Fibroblast of villous mesenchyme (primary cell): ENCODE measurements around the gene ADRB1. TPM values are rescaled to one million over a fixed set of nuclear protein-coding genes. Genes with fewer than 3 reads are reported as not detected.
A peak's percentile ranks its signal among the peaks of the same experiment; 100 is the strongest.

ENCODE experiments used
- DNase-seq: peaks from one replicate; pipeline ENCODE4 v3.0.0-alpha.2; 2010; ENCODE audit warnings: low read depth
- H3K4me3 ChIP-seq: 2 replicates; pipeline ENCODE4 v1.5.1; 2011; ENCODE audit warnings: low read depth, mild to moderate bottlenecking, low read length
- total RNA-seq: library from RNA; depleted of rRNA; stranded (reverse); fragments of >200 nt; gene quantifications from 2 replicates; pipeline ENCODE4 v1.2.3, GENCODE V29; 2012
- TF ChIP-seq, protein P1 (sequence below): IDR thresholded peaks from 2 replicates; pipeline ENCODE4 v1.5.1; 2012; ENCODE audit warnings: low read depth, mild to moderate bottlenecking, low read length; ENCODE audit not compliant: insufficient read depth

The ADRB1 gene
- total RNA-seq, 1 donor: not detected

DNA sequence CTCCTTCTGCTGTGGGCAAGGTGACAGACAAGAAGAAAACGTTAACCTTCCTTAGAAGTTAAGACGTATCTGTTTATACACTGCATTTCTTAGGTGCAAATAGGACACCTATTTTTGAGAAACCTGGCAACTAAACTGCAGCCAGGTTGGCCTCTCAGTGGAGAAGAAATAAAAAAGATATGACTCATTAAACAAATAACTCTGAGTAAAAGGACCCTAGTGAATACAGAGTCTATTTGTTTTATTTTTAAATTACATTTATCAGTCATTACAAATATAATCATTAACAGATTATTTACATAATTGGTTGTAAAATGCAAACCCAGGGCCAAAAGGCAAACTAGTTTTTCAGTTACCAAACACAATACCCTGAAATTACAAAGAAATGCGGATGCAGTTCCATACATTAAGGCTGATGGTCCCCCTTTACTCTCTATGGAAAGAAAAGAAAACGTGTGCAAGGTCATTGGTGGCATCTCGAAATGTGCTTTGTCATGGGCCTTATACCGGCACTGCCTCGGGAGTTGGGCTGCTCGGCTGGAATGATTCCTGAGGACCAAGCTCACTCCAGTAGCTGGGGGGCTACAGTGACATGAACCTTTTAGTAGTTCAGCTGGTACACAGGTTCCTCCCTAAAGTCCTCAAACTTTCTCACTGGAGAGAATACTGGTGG, 38.4 kb downstream of the ADRB1 start:
- no peak overlapping the region for H3K4me3 ChIP-seq
- TF ChIP-seq, protein P1, sequence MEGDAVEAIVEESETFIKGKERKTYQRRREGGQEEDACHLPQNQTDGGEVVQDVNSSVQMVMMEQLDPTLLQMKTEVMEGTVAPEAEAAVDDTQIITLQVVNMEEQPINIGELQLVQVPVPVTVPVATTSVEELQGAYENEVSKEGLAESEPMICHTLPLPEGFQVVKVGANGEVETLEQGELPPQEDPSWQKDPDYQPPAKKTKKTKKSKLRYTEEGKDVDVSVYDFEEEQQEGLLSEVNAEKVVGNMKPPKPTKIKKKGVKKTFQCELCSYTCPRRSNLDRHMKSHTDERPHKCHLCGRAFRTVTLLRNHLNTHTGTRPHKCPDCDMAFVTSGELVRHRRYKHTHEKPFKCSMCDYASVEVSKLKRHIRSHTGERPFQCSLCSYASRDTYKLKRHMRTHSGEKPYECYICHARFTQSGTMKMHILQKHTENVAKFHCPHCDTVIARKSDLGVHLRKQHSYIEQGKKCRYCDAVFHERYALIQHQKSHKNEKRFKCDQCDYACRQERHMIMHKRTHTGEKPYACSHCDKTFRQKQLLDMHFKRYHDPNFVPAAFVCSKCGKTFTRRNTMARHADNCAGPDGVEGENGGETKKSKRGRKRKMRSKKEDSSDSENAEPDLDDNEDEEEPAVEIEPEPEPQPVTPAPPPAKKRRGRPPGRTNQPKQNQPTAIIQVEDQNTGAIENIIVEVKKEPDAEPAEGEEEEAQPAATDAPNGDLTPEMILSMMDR: no peak
- DNase-seq: no peak

DNA sequence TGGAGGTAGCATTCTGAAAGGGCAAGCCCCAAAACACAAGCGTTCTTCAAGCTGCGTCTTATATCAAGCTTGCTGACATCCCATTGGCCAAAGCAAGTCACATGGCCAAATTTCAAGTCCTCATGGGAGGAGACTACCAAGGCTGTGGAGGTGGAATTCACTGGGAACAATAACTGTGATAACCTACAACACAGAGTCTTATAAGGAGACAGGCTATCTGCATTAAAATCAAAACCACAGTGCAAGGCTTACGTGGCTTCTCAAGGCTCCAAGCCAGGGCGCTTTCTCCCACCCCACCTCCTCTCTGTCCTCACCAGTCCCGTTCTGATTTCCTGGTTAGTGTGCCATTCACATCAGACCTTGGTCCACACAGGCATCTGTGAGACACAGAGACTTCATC, 39.4 kb downstream of the ADRB1 start:
- H3K4me3 ChIP-seq: no peak overlapping the region
- DNase-seq: no peak
- TF ChIP-seq, protein P1: no peak

DNA sequence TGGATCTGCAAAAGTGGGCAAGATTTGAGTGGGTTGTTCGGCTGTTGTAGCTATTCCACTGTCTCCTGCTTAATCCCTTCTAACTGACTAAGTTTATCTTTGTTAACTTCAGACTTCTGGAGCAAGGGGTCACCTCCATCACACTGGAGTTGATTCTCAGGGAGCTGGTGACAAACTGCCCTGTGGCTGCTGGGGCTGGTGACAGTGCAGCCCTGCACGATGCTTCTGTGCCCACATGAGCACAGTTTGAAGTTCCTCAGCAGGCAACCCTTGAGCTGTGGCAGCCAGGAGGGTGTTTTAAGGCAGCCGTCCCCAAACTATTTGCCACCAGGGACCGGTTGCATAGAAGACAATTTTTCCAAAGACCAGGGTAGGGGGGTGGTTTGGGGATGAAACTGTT, 40.5 kb downstream of the ADRB1 start:
- TF ChIP-seq, protein P1: no peak
- DNase-seq: no peak
- H3K4me3 ChIP-seq: no peak overlapping the region

DNA sequence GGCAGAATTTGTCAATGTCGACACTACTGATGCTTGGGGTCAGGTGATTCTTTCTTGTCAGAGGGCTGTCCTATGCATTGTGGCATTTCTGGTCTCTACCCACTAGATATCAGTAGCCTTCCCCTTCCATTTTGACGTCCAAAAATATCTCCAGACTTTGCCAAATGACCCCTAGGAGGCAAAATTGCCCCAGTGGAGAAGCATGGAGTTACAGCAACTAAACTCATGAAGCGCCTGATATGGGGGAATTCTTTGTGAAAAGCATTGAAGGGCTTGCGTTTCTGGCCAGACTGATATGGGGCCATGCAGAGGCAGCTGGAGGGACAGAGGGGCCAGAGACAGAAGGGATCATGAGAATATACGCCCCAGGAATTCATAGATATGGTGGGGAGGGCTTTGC, 43.6 kb downstream of the ADRB1 start:
- H3K4me3 ChIP-seq: no peak overlapping the region
- no peak for DNase-seq
- TF ChIP-seq, protein P1: peak; percentile 5

DNA sequence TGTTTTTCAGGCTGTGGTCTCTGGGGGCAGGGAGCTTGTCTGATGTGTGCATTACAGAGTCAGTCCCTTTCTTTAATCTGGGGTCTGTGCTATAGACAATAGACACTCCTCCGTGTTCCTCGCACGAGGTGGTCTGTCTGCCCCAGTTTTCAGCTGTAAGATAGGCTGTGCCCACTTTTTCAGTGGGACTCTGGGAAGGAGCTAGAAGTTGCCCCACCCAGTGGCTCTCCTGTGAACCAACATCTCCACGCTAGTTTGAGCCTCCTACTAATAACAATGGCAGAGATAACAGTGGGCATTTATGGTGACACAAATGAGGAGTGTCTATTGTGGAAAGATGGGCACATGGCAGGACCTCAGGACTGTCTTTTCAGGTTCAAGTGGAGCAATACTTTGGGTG, 44.0 kb downstream of the ADRB1 start:
- no peak overlapping the region for H3K4me3 ChIP-seq
- DNase-seq: no peak
- TF ChIP-seq, protein P1: no peak

DNA sequence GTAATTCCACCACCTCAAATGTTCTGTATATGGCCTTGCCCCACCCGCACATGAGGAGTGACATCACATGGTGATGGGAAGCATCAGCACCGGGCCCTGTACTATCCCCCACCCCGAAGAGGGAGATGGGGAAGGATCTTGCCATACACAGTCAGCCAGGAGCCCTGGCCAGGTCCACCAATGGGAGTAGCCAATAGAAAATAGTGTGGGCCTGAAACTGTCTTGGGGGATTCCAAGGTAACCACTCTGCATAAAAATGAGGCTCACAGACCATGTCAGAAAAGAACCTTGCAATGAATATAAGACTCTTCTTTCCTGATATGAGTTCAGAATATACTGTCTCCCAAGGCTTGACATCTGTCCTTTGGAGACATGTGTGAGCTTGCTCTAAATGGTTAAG, 51.1 kb downstream of the ADRB1 start:
- H3K4me3 ChIP-seq: no peak overlapping the region

More for the DNA sequence above, 51.1 kb downstream of the ADRB1 start:
- DNase-seq: no peak
- TF ChIP-seq, protein P1: no peak
